Kidney capillary endothelial cell (primary cell): ENCODE results near the gene AMBRA1.
"Not testable (repeated sequence)": the region's sequence is repeated elsewhere in the genome, so short reads cannot be mapped to it uniquely, and the experiment has no call there.

Experiments used
- DNase-seq: peaks from one replicate; pipeline ENCODE4 v3.0.0-alpha.2; 2018; ENCODE audit warnings: low spot score

Gene AMBRA1

GRCh38 chr11:46381048-46381818, 212.6 kb downstream of the AMBRA1 start, which contains the start of gene MDK:
Gene MDK, plus strand, starts transcription at chr11:46381669. Its CDS starts 389 bp downstream, at chr11:46382058.
- DNase-seq: no peak

- DNase-seq: peak; percentile 41
These were observed 213.3 kb downstream of the AMBRA1 start for GRCh38 chr11:46380340-46381047.

- DNase-seq: not testable (repeated sequence)
These were observed 214.1 kb downstream of the AMBRA1 start for GRCh38 chr11:46379482-46380293.

GRCh38 chr11:46378811-46379481, 214.9 kb downstream of the AMBRA1 start:
- no peak for DNase-seq

GRCh38 chr11:46378296-46378695, 215.5 kb downstream of the AMBRA1 start:
- no peak for DNase-seq

- DNase-seq: no peak
These were observed 216.0 kb downstream of the AMBRA1 start for GRCh38 chr11:46377831-46378230.

GRCh38 chr11:46377290-46377689, 216.5 kb downstream of the AMBRA1 start:
- no peak for DNase-seq

- DNase-seq: no peak
These were observed 217.4 kb downstream of the AMBRA1 start for GRCh38 chr11:46376258-46377050.

GRCh38 chr11:46375392-46376101, 218.3 kb downstream of the AMBRA1 start:
- DNase-seq: no peak

GRCh38 chr11:46374815-46375214, 219.0 kb downstream of the AMBRA1 start:
- no peak for DNase-seq

- no peak for DNase-seq
These were observed 219.8 kb downstream of the AMBRA1 start for GRCh38 chr11:46373787-46374740.

- DNase-seq: not testable (repeated sequence)
These were observed 221.3 kb downstream of the AMBRA1 start for GRCh38 chr11:46372501-46372900.

- DNase-seq: no peak
These were observed 221.7 kb downstream of the AMBRA1 start for GRCh38 chr11:46372086-46372485.

GRCh38 chr11:46371262-46371661, 222.6 kb downstream of the AMBRA1 start:
- not testable (repeated sequence) for DNase-seq

- DNase-seq: no peak
These were observed 223.6 kb downstream of the AMBRA1 start for GRCh38 chr11:46370253-46370652.

- no peak for DNase-seq
These were observed 224.2 kb downstream of the AMBRA1 start for GRCh38 chr11:46369458-46370152.

GRCh38 chr11:46367916-46368267, 225.9 kb downstream of the AMBRA1 start:
- no peak for DNase-seq

- no peak for DNase-seq
These were observed 226.4 kb downstream of the AMBRA1 start for GRCh38 chr11:46367244-46367915.
